Activated CD8-positive, alpha-beta T cell treated with anti-CD3 and anti-CD28 coated beads for 36 hours (primary cell): Measurements from ENCODE around the gene FRMD6. TPM values are rescaled to one million over a fixed set of nuclear protein-coding genes. Genes with fewer than 3 reads are reported as not detected.

Source experiments
- ATAC-seq: fragments of 200-7000 bp; cut with Tn5 transposase; one replicate; pipeline ENCODE4 v1.10.0; 2021; ENCODE audit warnings: mild to moderate bottlenecking, moderate library complexity
- CTCF ChIA-PET: fragments of 350-600 bp; sonication (Branson Sonifier 250); formaldehyde crosslinking; loops from one replicate; lab custom pipeline; 2021; ENCODE audit warnings: antibody characterized with exemption; lab: Charles Lee
- POLR2A ChIA-PET: fragments of 350-600 bp; sonication (Branson Sonifier 250); formaldehyde crosslinking; loops from one replicate; lab custom pipeline; 2021; ENCODE audit warnings: antibody characterized with exemption; lab: Charles Lee
- DNase-seq: peaks from one replicate; pipeline ENCODE4 v3.0.0-alpha.2; 2020
- H3K27ac Mint-ChIP-seq: one replicate; pipeline ENCODE4 v1.8.0; 2021; ENCODE audit warnings: mild to moderate bottlenecking, mixed read lengths
- H3K27me3 Mint-ChIP-seq: one replicate; pipeline ENCODE4 v1.8.0; 2021; ENCODE audit warnings: mixed read lengths
- H3K36me3 Mint-ChIP-seq: one replicate; pipeline ENCODE4 v1.8.0; 2021; ENCODE audit warnings: low read depth, mixed read lengths
- H3K4me1 Mint-ChIP-seq: one replicate; pipeline ENCODE4 v1.8.0; 2021; ENCODE audit warnings: low read depth, mixed read lengths
- H3K4me3 Mint-ChIP-seq: one replicate; pipeline ENCODE4 v1.8.0; 2021; ENCODE audit warnings: mild to moderate bottlenecking, moderate library complexity, mixed read lengths
- H3K9me3 Mint-ChIP-seq: one replicate; pipeline ENCODE4 v1.8.0; 2021; ENCODE audit warnings: mixed read lengths
- CTCF ChIP-seq: fragments of 200-600 bp; IDR thresholded peaks from one replicate; pipeline ENCODE4 v1.8.0; 2022; ENCODE audit warnings: antibody characterized with exemption, mild to moderate bottlenecking
- intact Hi-C: fragments of 100-400 bp; cut with micrococcal nuclease; formaldehyde crosslinking; loops from one replicate; pipeline ENCODE4 v1.10.0; 2022
- total RNA-seq, 2 experiments: library from RNA; stranded (reverse); gene quantifications; one replicate each; pipeline ENCODE4 v1.2.3, GENCODE V29; 2021

Gene FRMD6
- total RNA-seq, 2 experiments from 2014 or later: 2.7 to 4.9 TPM

- DNase-seq: no peak
- no peak overlapping the region for H3K4me3 Mint-ChIP-seq
- H3K27me3 Mint-ChIP-seq: no peaks in the 10 kb centered on the region
- no peaks in the 10 kb centered on the region for H3K36me3 Mint-ChIP-seq
- POLR2A ChIA-PET: no interaction called here
- CTCF ChIA-PET: no interaction called here
- no peak for TF ChIP-seq CTCF
- H3K9me3 Mint-ChIP-seq: no peaks in the 10 kb centered on the region
- ATAC-seq: no peak
- H3K4me1 Mint-ChIP-seq: peaks cover 2% of the 10 kb centered on the region
- no peak overlapping the region for H3K27ac Mint-ChIP-seq
- intact Hi-C loops: no loop called here
These were observed 74.6 kb downstream of the FRMD6 start for GRCh38 chr14:51726166-51726899.

- ATAC-seq (no peak), DNase-seq (no peak)
- no peaks in the 10 kb centered on the region for H3K36me3 Mint-ChIP-seq
- ChIA-PET POLR2A (no interaction called here), CTCF (no interaction called here)
- H3K27ac Mint-ChIP-seq: no peak overlapping the region
- H3K9me3 Mint-ChIP-seq: no peaks in the 10 kb centered on the region
- intact Hi-C loops: no loop called here
- no peak overlapping the region for H3K4me3 Mint-ChIP-seq
- no peak for TF ChIP-seq CTCF
- no peaks in the 10 kb centered on the region for H3K27me3 Mint-ChIP-seq
- peaks cover 2% of the 10 kb centered on the region for H3K4me1 Mint-ChIP-seq
These were observed 75.8 kb downstream of the FRMD6 start for GRCh38 chr14:51727526-51727925.

GRCh38 chr14:51730098-51730497 is 78.4 kb downstream of the FRMD6 start:
- no peaks in the 10 kb centered on the region for H3K9me3 Mint-ChIP-seq
- CTCF ChIA-PET: interaction anchor here (1.4 kb wide), 2 partner anchors 9 to 50 kb away, joined by 3 to 4 read pairs; no protein-coding TSS in a partner anchor
- H3K27me3 Mint-ChIP-seq: peaks cover 5% of the 10 kb centered on the region
- H3K27ac Mint-ChIP-seq: no peak overlapping the region
- peaks cover 2% of the 10 kb centered on the region for H3K4me1 Mint-ChIP-seq
- no peaks in the 10 kb centered on the region for H3K36me3 Mint-ChIP-seq
- DNase-seq: no peak
- no peak overlapping the region for H3K4me3 Mint-ChIP-seq
- ATAC-seq: no peak
- intact Hi-C loops: no loop called here
- POLR2A ChIA-PET: no interaction called here
- TF ChIP-seq CTCF: no peak

- Mint-ChIP-seq H3K27me3 (peaks cover 5% of the 10 kb centered on the region), H3K36me3 (no peaks in the 10 kb centered on the region), H3K27ac (no peak overlapping the region), H3K4me1 (peaks cover 2% of the 10 kb centered on the region), H3K9me3 (no peaks in the 10 kb centered on the region), H3K4me3 (no peak overlapping the region)
- DNase-seq: no peak
- intact Hi-C loops: no loop called here
- CTCF ChIA-PET: interaction anchor here (1.4 kb wide), 2 partner anchors 8 to 50 kb away, joined by 3 to 4 read pairs; no protein-coding TSS in a partner anchor
- POLR2A ChIA-PET: no interaction called here
- ATAC-seq: no peak
- no peak for TF ChIP-seq CTCF
These were observed 79.0 kb downstream of the FRMD6 start for GRCh38 chr14:51730684-51731083.

- Mint-ChIP-seq H3K27ac (no peak overlapping the region), H3K4me3 (no peak overlapping the region), H3K27me3 (peaks cover 5% of the 10 kb centered on the region), H3K9me3 (no peaks in the 10 kb centered on the region), H3K4me1 (peaks cover under 1% of the 10 kb centered on the region), H3K36me3 (no peaks in the 10 kb centered on the region)
- no peak for TF ChIP-seq CTCF
- intact Hi-C loops: no loop called here
- ATAC-seq: no peak
- POLR2A ChIA-PET: interaction anchor here (0.6 kb wide), 1 partner anchor 36 kb away, joined by 4 read pairs; no protein-coding TSS in a partner anchor
- no peak for DNase-seq
- CTCF ChIA-PET: interaction anchor here (1.3 kb wide), 2 partner anchors 80 to 449 kb away, joined by 3 to 4 read pairs; no protein-coding TSS in a partner anchor
These were observed 80.9 kb downstream of the FRMD6 start for GRCh38 chr14:51732494-51733112.
